Activated naive CD4-positive, alpha-beta T cell treated with anti-CD3 and anti-CD28 coated beads, Interleukin-2, amount 10 ng/mL, durations not matched to agents 7 days and 5 days (primary cell): ENCODE results near the gene ANKRD52.
"Not testable (repeated sequence)": the region's sequence is repeated elsewhere in the genome, so short reads cannot be mapped to it uniquely, and the experiment has no call there.

Experiments used
- CTCF ChIA-PET: fragments of 350-600 bp; sonication (Branson Sonifier 250); formaldehyde crosslinking; loops from one replicate; lab custom pipeline; 2021; ENCODE audit warnings: antibody characterized with exemption; lab: Charles Lee
- DNase-seq: peaks from one replicate; pipeline ENCODE4 v3.0.0-alpha.2; 2020
- H3K27ac Mint-ChIP-seq: one replicate; pipeline ENCODE4 v1.8.0; 2021; ENCODE audit warnings: mild to moderate bottlenecking, moderate library complexity, mixed read lengths
- H3K27me3 Mint-ChIP-seq: one replicate; pipeline ENCODE4 v1.8.0; 2021; ENCODE audit warnings: mild to moderate bottlenecking, mixed read lengths
- H3K36me3 Mint-ChIP-seq: one replicate; pipeline ENCODE4 v1.8.0; 2021; ENCODE audit warnings: mixed read lengths
- H3K4me1 Mint-ChIP-seq: one replicate; pipeline ENCODE4 v1.8.0; 2021; ENCODE audit warnings: mixed read lengths
- H3K4me3 Mint-ChIP-seq: one replicate; pipeline ENCODE4 v1.8.0; 2021; ENCODE audit warnings: mild to moderate bottlenecking, moderate library complexity, mixed read lengths
- H3K9me3 Mint-ChIP-seq: one replicate; pipeline ENCODE4 v1.8.0; 2021; ENCODE audit warnings: mixed read lengths

Gene ANKRD52

GRCh38 chr12:56262955-56263354, 4.8 kb upstream of the ANKRD52 start:
- not testable (repeated sequence) for H3K36me3 Mint-ChIP-seq, H3K27me3 Mint-ChIP-seq, H3K27ac Mint-ChIP-seq, H3K4me3 Mint-ChIP-seq, H3K9me3 Mint-ChIP-seq
- DNase-seq, result peak; percentile 28
- H3K4me1 Mint-ChIP-seq, result peaks cover 28% of the 10 kb centered on the region
- CTCF ChIA-PET, result interaction anchor here (0.7 to 1.5 kb wide), 5 partner anchors 9 to 524 kb away, joined by 3 to 5 read pairs (median 4); partner anchors contain the start of gene RNF41

- Mint-ChIP-seq H3K9me3 (no peaks in the 10 kb centered on the region), H3K4me1 (peaks cover 25% of the 10 kb centered on the region), H3K4me3 (no peak overlapping the region), H3K27ac (no peak overlapping the region), H3K27me3 (peaks cover 5% of the 10 kb centered on the region), H3K36me3 (no peaks in the 10 kb centered on the region)
- no peak for DNase-seq
- CTCF ChIA-PET, result interaction anchor here (0.6 to 1.5 kb wide), 4 partner anchors 31 to 70 kb away, joined by 3 to 5 read pairs (median 4); partner anchors contain the start of gene CNPY2
These were observed 3.5 kb upstream of the ANKRD52 start for GRCh38 chr12:56261503-56262232.

GRCh38 chr12:56260921-56261320, 2.7 kb upstream of the ANKRD52 start:
- no peak overlapping the region for H3K4me3 Mint-ChIP-seq
- H3K27ac Mint-ChIP-seq, result no peak overlapping the region
- peaks cover 5% of the 10 kb centered on the region for H3K27me3 Mint-ChIP-seq
- no peak for DNase-seq
- CTCF ChIA-PET, result interaction anchor here (0.6 to 1.5 kb wide), 3 partner anchors 32 to 70 kb away, joined by 3 to 5 read pairs (median 3); no protein-coding TSS in a partner anchor
- peaks cover 25% of the 10 kb centered on the region for H3K4me1 Mint-ChIP-seq
- peaks cover 3% of the 10 kb centered on the region for H3K36me3 Mint-ChIP-seq
- no peaks in the 10 kb centered on the region for H3K9me3 Mint-ChIP-seq

DNA sequence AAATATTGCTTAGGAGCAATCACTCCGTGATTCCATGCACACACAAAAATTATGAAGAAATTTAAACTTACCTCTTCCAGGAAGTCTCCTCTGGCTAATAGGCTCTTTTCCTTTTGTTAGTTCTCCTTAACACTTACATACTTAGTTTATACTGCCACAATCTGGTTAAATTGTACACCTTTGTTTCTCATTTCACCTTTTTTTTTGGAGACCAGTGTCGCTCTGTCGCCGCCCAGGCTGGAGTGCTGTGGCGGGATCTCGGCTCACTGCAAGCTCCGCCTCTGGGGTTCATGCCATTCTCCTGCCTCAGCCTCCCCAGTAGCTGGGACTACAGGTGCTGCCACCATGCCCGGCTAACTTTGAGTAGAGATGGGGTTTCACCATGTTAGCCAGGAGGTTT, 2.2 kb upstream of the ANKRD52 start:
- H3K27ac Mint-ChIP-seq, result no peak overlapping the region
- H3K9me3 Mint-ChIP-seq, result no peaks in the 10 kb centered on the region
- CTCF ChIA-PET, result interaction anchor here (1.5 to 3.0 kb wide), 2 partner anchors 54 to 204 kb away, joined by 5 to 11 read pairs; no protein-coding TSS in a partner anchor
- H3K36me3 Mint-ChIP-seq, result peaks cover 5% of the 10 kb centered on the region
- H3K4me1 Mint-ChIP-seq, result peaks cover 21% of the 10 kb centered on the region
- H3K27me3 Mint-ChIP-seq, result peaks cover 5% of the 10 kb centered on the region
- DNase-seq, result no peak
- H3K4me3 Mint-ChIP-seq, result no peak overlapping the region

DNA sequence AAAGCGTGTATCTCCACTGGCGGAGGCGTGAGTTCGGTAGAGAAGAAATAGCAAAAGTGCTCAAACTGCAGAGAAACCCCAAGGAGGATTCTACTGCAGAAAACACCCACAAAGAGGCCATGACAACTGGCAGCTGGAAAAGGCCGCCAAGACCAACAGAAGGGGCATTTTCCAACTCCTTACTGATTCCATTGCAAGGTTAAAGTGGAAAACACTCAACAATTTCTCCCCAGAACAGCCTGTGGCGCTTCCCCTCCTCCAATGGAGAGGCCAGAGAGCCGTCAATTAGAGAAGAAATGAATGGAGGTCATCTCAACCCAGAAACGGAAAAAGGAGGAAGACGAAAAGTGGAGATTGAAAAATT, 618 bp upstream of the ANKRD52 start:
- H3K27me3 Mint-ChIP-seq, result peaks cover 5% of the 10 kb centered on the region
- DNase-seq, result no peak
- H3K27ac Mint-ChIP-seq, result peak overlapping the region; percentile 85
- peaks cover 9% of the 10 kb centered on the region for H3K36me3 Mint-ChIP-seq
- CTCF ChIA-PET, result interaction anchor here (1.2 to 4.0 kb wide), 10 partner anchors 8 to 205 kb away, joined by 3 to 33 read pairs (median 4); partner anchors contain the start of genes COQ10A, CS, SMARCC2 and ZC3H10
- peak overlapping the region; percentile 82 for H3K4me3 Mint-ChIP-seq
- peaks cover 19% of the 10 kb centered on the region for H3K4me1 Mint-ChIP-seq
- no peaks in the 10 kb centered on the region for H3K9me3 Mint-ChIP-seq

DNA sequence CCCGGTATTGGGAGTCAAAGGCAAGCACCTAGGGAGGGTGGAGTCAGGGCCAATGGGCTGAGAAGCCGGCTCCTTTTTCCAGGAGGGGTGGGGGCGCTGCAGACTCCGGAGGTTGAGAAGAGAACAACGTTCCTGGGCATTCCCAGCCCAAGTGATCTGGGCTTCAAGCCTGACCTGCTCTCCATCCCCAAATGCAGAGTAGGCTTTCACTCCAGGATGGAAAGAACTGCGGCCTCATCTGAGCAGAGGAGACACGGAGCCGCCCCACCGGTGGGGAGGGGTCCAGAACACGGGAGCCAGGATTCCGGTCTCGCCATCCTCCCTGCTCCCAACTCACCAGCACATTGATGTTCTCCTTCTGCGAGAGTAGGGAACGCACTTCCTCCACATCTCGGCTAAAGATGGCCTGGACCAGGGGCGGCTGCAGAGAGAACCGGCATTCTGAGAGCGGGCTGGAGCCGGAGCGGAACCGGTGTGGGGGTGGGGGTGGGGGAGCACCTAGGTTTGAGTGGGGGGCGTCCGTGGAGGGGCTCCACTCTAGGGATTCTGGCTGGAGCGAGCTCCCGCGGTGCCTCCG, 605 bp downstream of the ANKRD52 start:
- DNase-seq, result no peak
- H3K36me3 Mint-ChIP-seq, result peaks cover 21% of the 10 kb centered on the region
- peak overlapping the region; percentile 82 for H3K4me3 Mint-ChIP-seq
- no peaks in the 10 kb centered on the region for H3K9me3 Mint-ChIP-seq
- peak overlapping the region; percentile 74 for H3K27ac Mint-ChIP-seq
- H3K27me3 Mint-ChIP-seq, result peaks cover 5% of the 10 kb centered on the region
- peaks cover 19% of the 10 kb centered on the region for H3K4me1 Mint-ChIP-seq
- CTCF ChIA-PET, result interaction anchor here (0.8 to 4.0 kb wide), 13 partner anchors 8 to 207 kb away, joined by 3 to 33 read pairs (median 4); partner anchors contain the start of genes COQ10A, CS, SMARCC2 and ZC3H10

GRCh38 chr12:56257071-56257470, 1.1 kb downstream of the ANKRD52 start:
- DNase-seq, result no peak
- H3K36me3 Mint-ChIP-seq, result peaks cover 24% of the 10 kb centered on the region
- H3K27ac Mint-ChIP-seq, result peak overlapping the region; percentile 54
- H3K4me3 Mint-ChIP-seq, result peak overlapping the region; percentile 82
- CTCF ChIA-PET, result interaction anchor here (0.8 to 4.0 kb wide), 7 partner anchors 9 to 139 kb away, joined by 3 to 33 read pairs (median 4); partner anchors contain the start of genes COQ10A, CS, SMARCC2 and ZC3H10
- peaks cover 5% of the 10 kb centered on the region for H3K27me3 Mint-ChIP-seq
- peaks cover 19% of the 10 kb centered on the region for H3K4me1 Mint-ChIP-seq
- no peaks in the 10 kb centered on the region for H3K9me3 Mint-ChIP-seq

DNA sequence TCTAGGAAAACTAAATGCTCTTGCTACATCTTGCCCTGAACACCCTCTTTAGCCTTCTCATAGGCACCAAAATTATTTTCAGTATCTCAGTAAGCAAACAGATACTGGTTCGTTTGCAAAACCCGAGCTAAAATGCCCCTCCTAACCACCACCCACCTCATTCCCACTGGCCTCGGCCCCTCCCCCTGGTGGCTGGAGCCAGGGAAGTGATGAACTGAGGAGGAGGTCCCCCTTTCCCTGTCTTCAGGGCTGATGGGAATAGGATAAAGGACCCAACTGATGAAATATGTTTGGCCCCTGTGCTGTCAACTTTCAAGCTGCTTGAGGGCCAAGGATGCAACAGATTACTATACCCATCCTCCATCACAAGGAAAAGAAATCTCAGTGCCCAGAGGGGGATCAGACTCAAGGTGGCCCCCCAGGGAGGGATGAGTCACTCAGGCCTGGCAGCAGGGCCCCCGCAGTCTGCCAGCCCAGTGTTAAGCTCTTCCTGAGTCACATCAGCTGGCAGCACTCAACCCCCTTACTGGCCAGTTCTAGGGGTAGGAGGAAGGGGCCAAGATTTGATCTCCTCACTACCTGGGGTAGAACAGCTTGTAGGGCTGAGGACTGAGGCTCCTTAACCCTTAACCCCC, 1.7 kb downstream of the ANKRD52 start:
- peaks cover 19% of the 10 kb centered on the region for H3K4me1 Mint-ChIP-seq
- H3K4me3 Mint-ChIP-seq, result peak overlapping the region; percentile 82
- no peak for DNase-seq
- H3K9me3 Mint-ChIP-seq, result no peaks in the 10 kb centered on the region
- H3K27ac Mint-ChIP-seq, result peak overlapping the region; percentile 54
- peaks cover 5% of the 10 kb centered on the region for H3K27me3 Mint-ChIP-seq
- H3K36me3 Mint-ChIP-seq, result peaks cover 28% of the 10 kb centered on the region
- CTCF ChIA-PET, result interaction anchor here (1.0 to 4.0 kb wide), 6 partner anchors 8 to 138 kb away, joined by 3 to 33 read pairs (median 4); partner anchors contain the start of genes COQ10A, SMARCC2 and ZC3H10

DNA sequence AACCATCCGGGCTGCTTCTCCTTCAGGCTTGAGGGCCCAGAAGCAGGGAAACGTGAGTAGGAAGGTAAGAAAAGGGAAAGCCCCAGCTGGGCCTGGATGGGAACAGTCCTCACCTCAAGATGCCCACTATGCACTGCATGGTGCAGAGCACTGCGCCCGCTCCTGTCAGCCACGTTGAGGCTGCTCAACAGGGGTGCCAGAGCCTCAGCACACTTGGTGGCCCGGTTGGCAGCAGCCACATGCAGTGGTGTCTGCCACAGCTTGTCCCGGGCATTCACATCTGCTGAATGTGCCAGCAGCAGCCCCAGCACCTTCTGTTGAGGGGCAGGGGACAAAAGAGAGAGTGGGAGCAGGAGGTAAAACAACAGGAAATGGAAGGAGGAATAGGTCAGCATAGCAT, 2.5 kb downstream of the ANKRD52 start:
- H3K4me1 Mint-ChIP-seq, result peaks cover 19% of the 10 kb centered on the region
- peaks cover 5% of the 10 kb centered on the region for H3K27me3 Mint-ChIP-seq
- H3K27ac Mint-ChIP-seq, result no peak overlapping the region
- no peak overlapping the region for H3K4me3 Mint-ChIP-seq
- no peaks in the 10 kb centered on the region for H3K9me3 Mint-ChIP-seq
- peaks cover 28% of the 10 kb centered on the region for H3K36me3 Mint-ChIP-seq
- CTCF ChIA-PET, result interaction anchor here (1.1 to 4.0 kb wide), 3 partner anchors 11 to 66 kb away, joined by 3 to 33 read pairs (median 18); partner anchors contain the start of genes COQ10A and SMARCC2
- DNase-seq, result no peak

- H3K4me3 Mint-ChIP-seq, result no peak overlapping the region
- no peaks in the 10 kb centered on the region for H3K27me3 Mint-ChIP-seq
- H3K36me3 Mint-ChIP-seq, result peaks cover 31% of the 10 kb centered on the region
- DNase-seq, result no peak
- CTCF ChIA-PET, result interaction anchor here (1.6 kb wide), 1 partner anchor 31 kb away, joined by 5 read pairs; the partner anchor contains the start of gene RNF41
- H3K27ac Mint-ChIP-seq, result no peak overlapping the region
- H3K9me3 Mint-ChIP-seq, result no peaks in the 10 kb centered on the region
- H3K4me1 Mint-ChIP-seq, result peaks cover 12% of the 10 kb centered on the region
These were observed 5.1 kb downstream of the ANKRD52 start for GRCh38 chr12:56253091-56253490.

DNA sequence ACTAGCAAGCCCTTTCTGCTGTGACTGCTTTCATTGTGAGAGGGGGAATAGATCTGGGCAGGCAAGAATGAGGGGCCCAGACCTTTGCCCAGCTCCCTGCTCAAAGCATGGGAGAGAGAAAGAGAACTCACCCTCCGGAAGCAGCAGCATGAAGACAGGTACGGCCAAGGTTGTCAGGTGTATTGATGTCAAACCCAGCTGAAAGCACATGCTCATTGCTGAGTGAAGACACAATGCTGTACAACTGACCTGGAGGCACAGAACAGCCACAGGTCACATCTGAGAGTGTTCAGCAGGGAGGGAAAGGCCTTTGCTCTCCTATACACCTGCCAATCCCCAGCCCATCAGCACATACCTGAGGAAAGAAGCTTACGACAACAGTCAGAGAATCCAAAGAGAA, 5.5 kb downstream of the ANKRD52 start:
- no peak for DNase-seq

DNA sequence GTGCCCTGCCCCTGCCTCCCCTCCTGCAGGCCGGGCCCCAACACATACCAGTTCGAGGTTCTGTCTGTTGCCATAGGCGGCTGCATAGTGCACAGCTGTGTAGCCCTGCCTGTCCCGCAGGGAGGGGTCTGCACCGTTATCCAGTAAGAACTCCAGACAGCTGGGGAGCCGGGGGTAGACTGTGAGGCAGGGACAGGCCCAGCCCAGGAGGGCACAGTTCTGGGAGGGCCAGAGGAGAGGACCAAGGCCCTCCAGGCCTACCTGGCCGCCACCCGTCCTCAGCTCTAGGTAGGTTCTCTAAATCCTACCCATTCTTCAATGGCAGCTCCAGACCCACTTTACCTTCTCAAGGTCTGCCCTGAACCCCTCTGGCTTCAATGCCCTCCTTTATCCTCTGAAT, 9.5 kb downstream of the ANKRD52 start:
- CTCF ChIA-PET, result interaction anchor here (1.4 kb wide), 1 partner anchor 8 kb away, joined by 3 read pairs; no protein-coding TSS in a partner anchor
- Mint-ChIP-seq H3K9me3 (no peaks in the 10 kb centered on the region), H3K4me3 (no peak overlapping the region), H3K4me1 (no peaks in the 10 kb centered on the region), H3K27me3 (no peaks in the 10 kb centered on the region), H3K36me3 (peaks cover 49% of the 10 kb centered on the region), H3K27ac (peak overlapping the region; percentile 20)
- no peak for DNase-seq

More for the DNA sequence above, 5.5 kb downstream of the ANKRD52 start:
- Mint-ChIP-seq H3K27ac (no peak overlapping the region), H3K4me1 (peaks cover 12% of the 10 kb centered on the region), H3K9me3 (no peaks in the 10 kb centered on the region), H3K4me3 (no peak overlapping the region), H3K27me3 (no peaks in the 10 kb centered on the region), H3K36me3 (peaks cover 34% of the 10 kb centered on the region)
- CTCF ChIA-PET, result interaction anchor here (1.6 kb wide), 1 partner anchor 30 kb away, joined by 5 read pairs; the partner anchor contains the start of gene RNF41

DNA sequence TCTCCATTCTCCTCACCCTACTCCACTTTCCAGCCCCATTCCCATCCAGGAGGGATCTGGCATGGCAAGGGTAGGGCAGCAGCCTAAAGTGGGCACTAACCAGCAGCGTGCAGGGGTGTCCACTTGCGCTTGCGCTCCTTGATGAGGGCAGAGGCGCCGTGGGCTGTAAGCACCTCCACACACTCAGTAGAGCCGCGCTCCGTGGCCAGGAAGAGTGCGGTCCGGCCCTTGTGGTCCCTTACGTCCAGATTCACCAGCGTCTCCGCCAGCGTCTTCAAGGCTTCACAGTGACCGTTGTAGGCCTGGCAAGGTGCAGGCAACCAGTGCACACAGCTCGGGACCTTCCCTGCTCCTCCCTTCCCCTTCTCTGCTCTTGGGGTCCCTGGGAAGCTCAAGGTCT, 10.3 kb downstream of the ANKRD52 start:
- Mint-ChIP-seq H3K4me1 (no peaks in the 10 kb centered on the region), H3K4me3 (no peak overlapping the region), H3K27me3 (no peaks in the 10 kb centered on the region), H3K27ac (no peak overlapping the region), H3K36me3 (peaks cover 44% of the 10 kb centered on the region), H3K9me3 (no peaks in the 10 kb centered on the region)
- DNase-seq, result no peak
- CTCF ChIA-PET, result interaction anchor here (1.4 kb wide), 1 partner anchor 9 kb away, joined by 3 read pairs; no protein-coding TSS in a partner anchor
